T-helper 2 cell treated with Interferon-gamma antibody and Interleukin-4, amounts not matched to agents 100 ng/mL and 5 ng/mL, for 36 hours (primary cell): ENCODE measurements around the gene SERPINB6. TPM values are rescaled to one million over a fixed set of nuclear protein-coding genes. Genes with fewer than 3 reads are reported as not detected.
"Not testable (repeated sequence)": the region's sequence is repeated elsewhere in the genome, so short reads cannot be mapped to it uniquely, and the experiment has no call there.

Experiments used
- intact Hi-C: fragments of 100-400 bp; cut with micrococcal nuclease; formaldehyde crosslinking; loops from one replicate; pipeline ENCODE4 v1.15.1; 2023
- total RNA-seq: library from RNA; stranded (reverse); gene quantifications from 2 replicates; pipeline ENCODE4 v1.2.3, GENCODE V29; 2022

The SERPINB6 gene
- total RNA-seq, 1 donor from 2014 or later, result 31.8 TPM

- intact Hi-C loops, result loop anchor here (1.0 to 2.0 kb wide), 5 partner anchors 31 to 175 kb away; partner anchors contain the start of genes RIPK1, SERPINB6 and WRNIP1
These were observed 31.1 kb downstream of the SERPINB6 start for GRCh38 chr6:2940010-2940850.

GRCh38 chr6:2939315-2940009, 31.9 kb downstream of the SERPINB6 start:
- intact Hi-C loops, result loop anchor here (1.0 to 2.0 kb wide), 5 partner anchors 32 to 175 kb away; partner anchors contain the start of genes RIPK1, SERPINB6 and WRNIP1

- intact Hi-C loops, result no loop called here
These were observed 32.7 kb downstream of the SERPINB6 start for GRCh38 chr6:2938632-2939083.

- intact Hi-C loops, result no loop called here
These were observed 33.2 kb downstream of the SERPINB6 start for GRCh38 chr6:2938004-2938631.

- intact Hi-C loops, result no loop called here
These were observed 33.8 kb downstream of the SERPINB6 start for GRCh38 chr6:2937627-2938003.

- intact Hi-C loops, result no loop called here
These were observed 35.6 kb downstream of the SERPINB6 start for GRCh38 chr6:2935566-2936291.

GRCh38 chr6:2934057-2934456, 37.3 kb downstream of the SERPINB6 start:
- intact Hi-C loops, result no loop called here

- intact Hi-C loops, result loop anchor here (1.0 kb wide), 3 partner anchors 56 to 142 kb away; no protein-coding TSS in a partner anchor
These were observed 38.5 kb downstream of the SERPINB6 start for GRCh38 chr6:2932911-2933310.

- intact Hi-C loops, result loop anchor here (1.0 kb wide), 3 partner anchors 57 to 141 kb away; no protein-coding TSS in a partner anchor
These were observed 39.2 kb downstream of the SERPINB6 start for GRCh38 chr6:2931970-2932748.

GRCh38 chr6:2931055-2931454, 40.3 kb downstream of the SERPINB6 start:
- intact Hi-C loops, result no loop called here

GRCh38 chr6:2927931-2928330, 43.4 kb downstream of the SERPINB6 start:
- intact Hi-C loops, result not testable (repeated sequence)

GRCh38 chr6:2925842-2926747, 45.3 kb downstream of the SERPINB6 start:
- intact Hi-C loops, result not testable (repeated sequence)

- intact Hi-C loops, result no loop called here
These were observed 49.7 kb downstream of the SERPINB6 start for GRCh38 chr6:2921520-2922115.

GRCh38 chr6:2920671-2921112, 50.7 kb downstream of the SERPINB6 start:
- intact Hi-C loops, result no loop called here

GRCh38 chr6:2919886-2920285, 51.5 kb downstream of the SERPINB6 start:
- intact Hi-C loops, result no loop called here

GRCh38 chr6:2919401-2919800, 52.0 kb downstream of the SERPINB6 start:
- intact Hi-C loops, result no loop called here

- intact Hi-C loops, result no loop called here
These were observed 52.4 kb downstream of the SERPINB6 start for GRCh38 chr6:2918936-2919335.

GRCh38 chr6:2917801-2918445, 53.4 kb downstream of the SERPINB6 start:
- intact Hi-C loops, result no loop called here
